ENCODE measurements around the gene VSIG8. TPM values are rescaled to one million over a fixed set of nuclear protein-coding genes. Genes with fewer than 3 reads are reported as not detected.

VSIG8 gene
- total RNA-seq, 2 experiments from 2014 or later: not detected

DNA sequence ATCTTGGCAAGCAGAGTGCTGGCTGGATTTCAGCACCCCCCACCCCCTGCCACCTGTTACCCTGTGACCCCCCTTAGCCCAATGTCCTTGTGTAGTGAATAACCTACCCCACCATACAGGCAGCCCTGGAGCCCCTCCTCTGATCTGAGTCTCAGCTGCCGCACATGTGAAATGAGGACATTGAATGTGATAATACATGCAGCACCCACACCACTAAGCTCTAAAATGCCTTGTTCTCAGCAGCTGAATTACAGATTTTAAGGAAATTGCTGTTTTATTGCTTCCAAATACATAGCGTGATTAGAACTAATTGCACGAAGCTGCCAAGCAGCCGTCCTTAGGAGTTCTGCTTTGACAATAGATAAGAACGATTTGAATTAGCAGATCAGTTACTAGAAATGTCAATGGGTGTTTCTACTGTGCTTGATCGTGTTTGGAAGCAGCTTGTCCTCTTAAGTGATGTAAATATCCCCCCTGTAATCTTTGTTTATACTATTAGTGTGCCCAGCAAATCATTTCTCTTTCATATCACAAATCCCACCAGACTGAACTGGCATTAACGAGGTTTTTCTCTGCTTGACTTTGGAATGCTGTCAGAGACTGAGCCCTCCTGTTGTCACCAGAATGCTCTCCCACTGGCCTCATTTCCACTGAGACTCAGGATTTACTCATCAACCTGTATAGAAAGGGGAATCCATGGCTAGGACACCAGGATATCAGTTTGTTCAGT lies 30.9 kb downstream of the VSIG8 start:
- POLR2A ChIA-PET: no interaction called here
- no peak overlapping the region for H3K4me3 ChIP-seq (ENCODE audit: low read length)
- TF ChIP-seq, protein P1, sequence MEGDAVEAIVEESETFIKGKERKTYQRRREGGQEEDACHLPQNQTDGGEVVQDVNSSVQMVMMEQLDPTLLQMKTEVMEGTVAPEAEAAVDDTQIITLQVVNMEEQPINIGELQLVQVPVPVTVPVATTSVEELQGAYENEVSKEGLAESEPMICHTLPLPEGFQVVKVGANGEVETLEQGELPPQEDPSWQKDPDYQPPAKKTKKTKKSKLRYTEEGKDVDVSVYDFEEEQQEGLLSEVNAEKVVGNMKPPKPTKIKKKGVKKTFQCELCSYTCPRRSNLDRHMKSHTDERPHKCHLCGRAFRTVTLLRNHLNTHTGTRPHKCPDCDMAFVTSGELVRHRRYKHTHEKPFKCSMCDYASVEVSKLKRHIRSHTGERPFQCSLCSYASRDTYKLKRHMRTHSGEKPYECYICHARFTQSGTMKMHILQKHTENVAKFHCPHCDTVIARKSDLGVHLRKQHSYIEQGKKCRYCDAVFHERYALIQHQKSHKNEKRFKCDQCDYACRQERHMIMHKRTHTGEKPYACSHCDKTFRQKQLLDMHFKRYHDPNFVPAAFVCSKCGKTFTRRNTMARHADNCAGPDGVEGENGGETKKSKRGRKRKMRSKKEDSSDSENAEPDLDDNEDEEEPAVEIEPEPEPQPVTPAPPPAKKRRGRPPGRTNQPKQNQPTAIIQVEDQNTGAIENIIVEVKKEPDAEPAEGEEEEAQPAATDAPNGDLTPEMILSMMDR (IDR thresholded peaks at IDR 0.05): no peak
- H3K9me3 ChIP-seq (ENCODE audit: control insufficient read depth in 1 of 2, insufficient read depth in 1 of 2, low read length in 2 of 2): peaks cover 0 to 29% of the 10 kb centered on the region in 2 experiments
- no peak overlapping the region for H3K4me3 Mint-ChIP-seq
- no peaks in the 10 kb centered on the region for H3K9me3 Mint-ChIP-seq
- peaks cover 25% of the 10 kb centered on the region for H3K4me1 Mint-ChIP-seq (ENCODE audit: low read depth)
- peaks cover 20% of the 10 kb centered on the region for H3K4me1 ChIP-seq (ENCODE audit: insufficient read depth, low read length)
- H3K27me3 Mint-ChIP-seq: no peaks in the 10 kb centered on the region
- CTCF ChIA-PET: no interaction called here
- H3K36me3 ChIP-seq (ENCODE audit: insufficient read depth, low read length): no peaks in the 10 kb centered on the region
- DNase-seq (no peak), ATAC-seq (ENCODE audit: poor library complexity) (no peak)
- intact Hi-C loops (cut with DNase I, micrococcal nuclease): no loop called here
- H3K27ac ChIP-seq (ENCODE audit: low read depth in 1 of 2, low read length in 2 of 2): no peak overlapping the region
- H3K27me3 ChIP-seq (ENCODE audit: control insufficient read depth in 1 of 2, insufficient read depth in 2 of 2, low read length in 2 of 2): no peaks in the 10 kb centered on the region
- H3K27ac Mint-ChIP-seq: no peak overlapping the region
- H3K36me3 Mint-ChIP-seq (ENCODE audit: low read depth): no peaks in the 10 kb centered on the region

- no peaks in the 10 kb centered on the region for H3K27me3 ChIP-seq (ENCODE audit: control insufficient read depth in 1 of 2, insufficient read depth in 2 of 2, low read length in 2 of 2)
- TF ChIP-seq, protein P1 (IDR thresholded peaks at IDR 0.05): no peak
- intact Hi-C loops (cut with DNase I, micrococcal nuclease): no loop called here
- Mint-ChIP-seq H3K9me3 (no peaks in the 10 kb centered on the region), H3K27ac (no peak overlapping the region), H3K27me3 (no peaks in the 10 kb centered on the region), H3K4me1 (ENCODE audit: low read depth) (peaks cover 33% of the 10 kb centered on the region), H3K4me3 (no peak overlapping the region), H3K36me3 (ENCODE audit: low read depth) (no peaks in the 10 kb centered on the region)
- no peak overlapping the region for H3K4me3 ChIP-seq (ENCODE audit: low read length)
- ChIA-PET POLR2A (no interaction called here), CTCF (no interaction called here)
- DNase-seq: no peak
- H3K27ac ChIP-seq (ENCODE audit: low read depth in 1 of 2, low read length in 2 of 2): no peak overlapping the region
- ATAC-seq (ENCODE audit: poor library complexity): no peak
- H3K9me3 ChIP-seq (ENCODE audit: control insufficient read depth in 1 of 2, insufficient read depth in 1 of 2, low read length in 2 of 2): peaks cover 0 to 31% of the 10 kb centered on the region in 2 experiments
- H3K4me1 ChIP-seq (ENCODE audit: insufficient read depth, low read length): peaks cover 29% of the 10 kb centered on the region
- H3K36me3 ChIP-seq (ENCODE audit: insufficient read depth, low read length): no peaks in the 10 kb centered on the region
Observed at GRCh38 chr1:159830722-159831121, 31.7 kb downstream of the VSIG8 start.

DNA sequence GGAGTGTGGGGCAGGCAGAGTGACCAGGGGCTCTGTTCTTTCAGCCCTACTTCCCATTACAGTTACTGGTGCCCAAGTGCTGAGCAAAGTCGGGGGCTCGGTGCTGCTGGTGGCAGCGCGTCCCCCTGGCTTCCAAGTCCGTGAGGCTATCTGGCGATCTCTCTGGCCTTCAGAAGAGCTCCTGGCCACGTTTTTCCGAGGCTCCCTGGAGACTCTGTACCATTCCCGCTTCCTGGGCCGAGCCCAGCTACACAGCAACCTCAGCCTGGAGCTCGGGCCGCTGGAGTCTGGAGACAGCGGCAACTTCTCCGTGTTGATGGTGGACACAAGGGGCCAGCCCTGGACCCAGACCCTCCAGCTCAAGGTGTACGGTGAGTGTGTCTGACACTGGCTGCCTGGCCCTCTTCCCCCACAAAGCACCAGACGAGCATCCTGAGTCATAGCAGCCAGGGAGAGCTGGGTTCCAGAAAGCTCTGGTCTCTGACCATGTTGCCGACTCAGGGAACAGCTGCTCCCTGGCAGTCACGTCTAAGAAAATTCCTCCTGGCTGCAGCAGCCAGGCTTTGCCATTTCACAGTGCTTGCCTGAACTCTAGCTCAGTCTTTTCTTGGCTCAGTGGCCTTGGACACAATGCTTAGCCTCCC lies 32.5 kb downstream of the VSIG8 start:
- Mint-ChIP-seq H3K4me1 (ENCODE audit: low read depth) (peaks cover 41% of the 10 kb centered on the region), H3K9me3 (no peaks in the 10 kb centered on the region), H3K36me3 (ENCODE audit: low read depth) (no peaks in the 10 kb centered on the region), H3K27ac (no peak overlapping the region), H3K27me3 (no peaks in the 10 kb centered on the region), H3K4me3 (no peak overlapping the region)
- intact Hi-C loops (cut with DNase I, micrococcal nuclease): no loop called here
- Histone ChIP-seq H3K27me3 (ENCODE audit: control insufficient read depth in 1 of 2, insufficient read depth in 2 of 2, low read length in 2 of 2) (no peaks in the 10 kb centered on the region), H3K4me3 (ENCODE audit: low read length) (no peak overlapping the region), H3K27ac (ENCODE audit: low read depth in 1 of 2, low read length in 2 of 2) (no peak overlapping the region), H3K36me3 (ENCODE audit: insufficient read depth, low read length) (no peaks in the 10 kb centered on the region), H3K9me3 (ENCODE audit: control insufficient read depth in 1 of 2, insufficient read depth in 1 of 2, low read length in 2 of 2) (peaks cover 0 to 31% of the 10 kb centered on the region in 2 experiments), H3K4me1 (ENCODE audit: insufficient read depth, low read length) (peaks cover 37% of the 10 kb centered on the region)
- DNase-seq (no peak), ATAC-seq (ENCODE audit: poor library complexity) (no peak)
- TF ChIP-seq, protein P1 (IDR thresholded peaks at IDR 0.05): no peak
- POLR2A ChIA-PET: no interaction called here
- CTCF ChIA-PET: no interaction called here

Measured in CD4-positive, alpha-beta T cell (primary cell).